Endothelial cell (in vitro differentiated cells): ENCODE measurements around the gene GNG4. TPM values are rescaled to one million over a fixed set of nuclear protein-coding genes. Genes with fewer than 3 reads are reported as not detected.

Experiments used
- DNase-seq: peaks from one replicate; pipeline ENCODE4 v3.0.0; 2021; ENCODE audit warnings: low spot score
- H3K27ac Mint-ChIP-seq: one replicate; pipeline ENCODE4 v1.8.0; 2021; ENCODE audit warnings: mixed read lengths, inconsistent platforms; ENCODE audit not compliant: unreplicated experiment
- H3K27me3 Mint-ChIP-seq: one replicate; pipeline ENCODE4 v1.8.0; 2021; ENCODE audit warnings: mild to moderate bottlenecking, moderate library complexity, mixed read lengths, inconsistent platforms; ENCODE audit not compliant: unreplicated experiment
- H3K36me3 Mint-ChIP-seq: one replicate; pipeline ENCODE4 v1.8.0; 2021; ENCODE audit warnings: mild to moderate bottlenecking, low read depth, mixed read lengths, inconsistent platforms; ENCODE audit not compliant: unreplicated experiment
- H3K4me1 Mint-ChIP-seq: one replicate; pipeline ENCODE4 v1.8.0; 2021; ENCODE audit warnings: mild to moderate bottlenecking, mixed read lengths, inconsistent platforms; ENCODE audit not compliant: unreplicated experiment
- H3K4me3 Mint-ChIP-seq: one replicate; pipeline ENCODE4 v1.8.0; 2021; ENCODE audit warnings: mild to moderate bottlenecking, mixed read lengths, inconsistent platforms; ENCODE audit not compliant: unreplicated experiment
- H3K9me3 Mint-ChIP-seq: one replicate; pipeline ENCODE4 v1.8.0; 2021; ENCODE audit warnings: mixed read lengths, inconsistent platforms; ENCODE audit not compliant: unreplicated experiment
- total RNA-seq: library from RNA; stranded (reverse); fragmentation: NEBNext Ultra II Directional; extraction: Animal tissue kit (Norgen Biotek cat#: 25700); gene quantifications from one replicate; pipeline ENCODE4 v1.2.1, GENCODE V29; 2021; ENCODE audit not compliant: unreplicated experiment
- TF ChIP-seq, protein P1 (sequence below): fragments of 200-600 bp; sonication (generic); IDR thresholded peaks from one replicate; pipeline ENCODE4 v1.5.0; 2021; ENCODE audit warnings: antibody characterized with exemption; ENCODE audit not compliant: unreplicated experiment

Gene GNG4
- total RNA-seq, 1 donor from 2014 or later, result 1.8 TPM

GRCh38 chr1:235502601-235503402, 146.8 kb downstream of the GNG4 start:
- peak overlapping the region; percentile 90 for H3K4me3 Mint-ChIP-seq
- no peak for DNase-seq
- H3K27me3 Mint-ChIP-seq, result peaks cover 4% of the 10 kb centered on the region
- H3K27ac Mint-ChIP-seq, result peak overlapping the region; percentile 45
- H3K4me1 Mint-ChIP-seq, result peaks cover 15% of the 10 kb centered on the region
- no peaks in the 10 kb centered on the region for H3K9me3 Mint-ChIP-seq
- no peaks in the 10 kb centered on the region for H3K36me3 Mint-ChIP-seq
- TF ChIP-seq, protein P1, sequence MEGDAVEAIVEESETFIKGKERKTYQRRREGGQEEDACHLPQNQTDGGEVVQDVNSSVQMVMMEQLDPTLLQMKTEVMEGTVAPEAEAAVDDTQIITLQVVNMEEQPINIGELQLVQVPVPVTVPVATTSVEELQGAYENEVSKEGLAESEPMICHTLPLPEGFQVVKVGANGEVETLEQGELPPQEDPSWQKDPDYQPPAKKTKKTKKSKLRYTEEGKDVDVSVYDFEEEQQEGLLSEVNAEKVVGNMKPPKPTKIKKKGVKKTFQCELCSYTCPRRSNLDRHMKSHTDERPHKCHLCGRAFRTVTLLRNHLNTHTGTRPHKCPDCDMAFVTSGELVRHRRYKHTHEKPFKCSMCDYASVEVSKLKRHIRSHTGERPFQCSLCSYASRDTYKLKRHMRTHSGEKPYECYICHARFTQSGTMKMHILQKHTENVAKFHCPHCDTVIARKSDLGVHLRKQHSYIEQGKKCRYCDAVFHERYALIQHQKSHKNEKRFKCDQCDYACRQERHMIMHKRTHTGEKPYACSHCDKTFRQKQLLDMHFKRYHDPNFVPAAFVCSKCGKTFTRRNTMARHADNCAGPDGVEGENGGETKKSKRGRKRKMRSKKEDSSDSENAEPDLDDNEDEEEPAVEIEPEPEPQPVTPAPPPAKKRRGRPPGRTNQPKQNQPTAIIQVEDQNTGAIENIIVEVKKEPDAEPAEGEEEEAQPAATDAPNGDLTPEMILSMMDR, result no peak

DNA sequence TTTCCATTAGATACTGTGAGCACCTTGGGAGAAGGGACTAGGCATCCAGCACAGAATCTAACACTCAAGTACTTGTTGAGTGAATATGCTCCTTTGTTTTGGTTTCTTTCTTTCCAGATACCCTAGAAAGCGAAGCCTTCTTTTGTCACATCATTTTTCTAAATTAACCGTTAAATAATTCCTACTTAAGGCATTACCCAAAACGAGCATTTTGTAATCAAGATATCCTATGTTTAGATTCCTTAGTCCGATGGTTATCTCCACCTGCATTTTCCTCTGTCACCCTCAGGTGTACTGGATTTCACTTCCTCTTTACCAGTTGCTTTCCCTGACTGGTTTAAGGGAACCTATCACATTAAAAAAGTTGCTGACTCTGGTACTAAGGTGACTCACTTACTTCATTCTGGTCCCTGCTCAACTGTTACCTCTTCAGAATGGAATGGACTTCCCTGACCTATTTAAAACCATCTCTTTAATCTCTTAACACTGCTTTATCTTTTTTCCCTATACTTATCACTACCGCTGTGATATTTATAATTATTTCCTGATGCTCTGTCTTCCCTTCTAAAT, 148.5 kb downstream of the GNG4 start:
- Mint-ChIP-seq H3K27ac (no peak overlapping the region), H3K27me3 (peaks cover 4% of the 10 kb centered on the region), H3K4me3 (no peak overlapping the region), H3K4me1 (peaks cover 15% of the 10 kb centered on the region), H3K36me3 (no peaks in the 10 kb centered on the region), H3K9me3 (no peaks in the 10 kb centered on the region)
- DNase-seq, result no peak
- TF ChIP-seq, protein P1, result no peak

Other genes starting within 250 kb of the GNG4 start
- gene B3GALNT2, start 145.3 kb downstream of the GNG4 start, total RNA-seq, result 15.9 TPM
- 7.4 TPM for gene LYST, start 217.1 kb upstream of the GNG4 start, total RNA-seq